ENCODE data around the gene PIP5K1B. TPM values are rescaled to one million over a fixed set of nuclear protein-coding genes. Genes with fewer than 3 reads are reported as not detected.

Gene PIP5K1B
- total RNA-seq, 1 experiment from 2014 or later, result not detected

GRCh38 chr9:68750255-68750654, 45.2 kb downstream of the PIP5K1B start:
- TF ChIP-seq CTCF (conservative IDR thresholded peaks at IDR 0.05; ENCODE audit: low read depth, low read length) (no peak), EZH2 (IDR thresholded peaks at IDR 0.05; ENCODE audit: low read length, unreplicated experiment) (no peak), EZH2phosphoT487 (IDR thresholded peaks at IDR 0.05; ENCODE audit: borderline replicate concordance, low read length) (no peak)
- CTCF ChIA-PET, result no interaction called here

GRCh38 chr9:68750786-68751185, 45.7 kb downstream of the PIP5K1B start:
- no TSS peak for BruUV-seq (replicated peaks)
- no peak overlapping the region for H3K9ac ChIP-seq (ENCODE audit: low read length)
- H2AFZ ChIP-seq (ENCODE audit: low read length), result no peak overlapping the region
- no peaks in the 10 kb centered on the region for H3K79me2 ChIP-seq (ENCODE audit: low read length)
- H3K4me3 ChIP-seq (ENCODE audit: low read length), result no peak overlapping the region
- no peak overlapping the region for H3K4me2 ChIP-seq (ENCODE audit: low read length)
- DNase-seq, result peak; percentile 6
- intact Hi-C loops (cut with micrococcal nuclease), result loop anchor here (10.0 kb wide), 1 partner anchor 64 kb away; no protein-coding TSS in a partner anchor
- ATAC-seq, result no peak
- H4K20me1 ChIP-seq (ENCODE audit: low read length), result no peaks in the 10 kb centered on the region
- peaks cover 8% of the 10 kb centered on the region for H3K27me3 ChIP-seq (ENCODE audit: low read length)
- H3K36me3 ChIP-seq (ENCODE audit: low read depth, low read length), result no peaks in the 10 kb centered on the region
- POLR2A ChIA-PET (ENCODE audit: unreplicated experiment), result no interaction called here
- no peak overlapping the region for H3K27ac ChIP-seq (ENCODE audit: low read length)
- CTCF ChIA-PET, result no interaction called here
- H3F3A ChIP-seq (ENCODE audit: low read length, unreplicated experiment), result no peaks in the 10 kb centered on the region
- no peak for TF ChIP-seq EZH2phosphoT487 (IDR thresholded peaks at IDR 0.05; ENCODE audit: borderline replicate concordance, low read length)
- no peak for TF ChIP-seq EZH2 (IDR thresholded peaks at IDR 0.05; ENCODE audit: low read length, unreplicated experiment)
- no peak for TF ChIP-seq CTCF (conservative IDR thresholded peaks at IDR 0.05; ENCODE audit: low read depth, low read length)
- no peaks in the 10 kb centered on the region for H3K9me3 ChIP-seq (ENCODE audit: low read length)
- H3K4me1 ChIP-seq (ENCODE audit: insufficient read depth, low read length), result no peaks in the 10 kb centered on the region
- no peaks in the 10 kb centered on the region for H3K9me2 ChIP-seq (replicated peaks; ENCODE audit: low read length)

More at GRCh38 chr9:68750255-68750654, 45.2 kb downstream of the PIP5K1B start:
- H4K20me1 ChIP-seq (ENCODE audit: low read length), result no peaks in the 10 kb centered on the region
- no peaks in the 10 kb centered on the region for H3K79me2 ChIP-seq (ENCODE audit: low read length)
- no peak overlapping the region for H3K4me2 ChIP-seq (ENCODE audit: low read length)
- POLR2A ChIA-PET (ENCODE audit: unreplicated experiment), result no interaction called here
- no peaks in the 10 kb centered on the region for H3K4me1 ChIP-seq (ENCODE audit: insufficient read depth, low read length)
- H3K9me3 ChIP-seq (ENCODE audit: low read length), result no peaks in the 10 kb centered on the region
- H3K9me2 ChIP-seq (replicated peaks; ENCODE audit: low read length), result no peaks in the 10 kb centered on the region
- intact Hi-C loops (cut with micrococcal nuclease), result loop anchor here (10.0 kb wide), 1 partner anchor 65 kb away; no protein-coding TSS in a partner anchor
- H3K36me3 ChIP-seq (ENCODE audit: low read depth, low read length), result no peaks in the 10 kb centered on the region
- H3K27ac ChIP-seq (ENCODE audit: low read length), result no peak overlapping the region
- ATAC-seq (no peak), DNase-seq (no peak)
- peaks cover 3% of the 10 kb centered on the region; the same call in 1 of the 2 replicates for H3K27me3 ChIP-seq (ENCODE audit: low read length)
- no peaks in the 10 kb centered on the region for H3F3A ChIP-seq (ENCODE audit: low read length, unreplicated experiment)
- no peak overlapping the region for H3K4me3 ChIP-seq (ENCODE audit: low read length)
- no peak overlapping the region for H3K9ac ChIP-seq (ENCODE audit: low read length)
- no TSS peak for BruUV-seq (replicated peaks)
- H2AFZ ChIP-seq (ENCODE audit: low read length), result no peak overlapping the region

- H3K4me2 ChIP-seq (ENCODE audit: low read length), result no peak overlapping the region
- POLR2A ChIA-PET (ENCODE audit: unreplicated experiment), result no interaction called here
- H3K4me1 ChIP-seq (ENCODE audit: insufficient read depth, low read length), result no peaks in the 10 kb centered on the region
- intact Hi-C loops (cut with micrococcal nuclease), result loop anchor here (10.0 kb wide), 1 partner anchor 63 kb away; no protein-coding TSS in a partner anchor
- H3K27ac ChIP-seq (ENCODE audit: low read length), result no peak overlapping the region
- CTCF ChIA-PET, result no interaction called here
- H3K36me3 ChIP-seq (ENCODE audit: low read depth, low read length), result no peaks in the 10 kb centered on the region
- peaks cover 16% of the 10 kb centered on the region for H3K27me3 ChIP-seq (ENCODE audit: low read length)
- H4K20me1 ChIP-seq (ENCODE audit: low read length), result no peaks in the 10 kb centered on the region
- H3F3A ChIP-seq (ENCODE audit: low read length, unreplicated experiment), result no peaks in the 10 kb centered on the region
- no peak for ATAC-seq
- H3K9me2 ChIP-seq (replicated peaks; ENCODE audit: low read length), result no peaks in the 10 kb centered on the region
- H3K4me3 ChIP-seq (ENCODE audit: low read length), result no peak overlapping the region
- BruUV-seq (replicated peaks), result no TSS peak
- no peaks in the 10 kb centered on the region for H3K9me3 ChIP-seq (ENCODE audit: low read length)
- H3K9ac ChIP-seq (ENCODE audit: low read length), result no peak overlapping the region
- H2AFZ ChIP-seq (ENCODE audit: low read length), result no peak overlapping the region
- no peak for TF ChIP-seq EZH2phosphoT487 (IDR thresholded peaks at IDR 0.05; ENCODE audit: borderline replicate concordance, low read length)
- no peak for TF ChIP-seq CTCF (conservative IDR thresholded peaks at IDR 0.05; ENCODE audit: low read depth, low read length)
- TF ChIP-seq EZH2 (IDR thresholded peaks at IDR 0.05; ENCODE audit: low read length, unreplicated experiment), result no peak
- H3K79me2 ChIP-seq (ENCODE audit: low read length), result no peaks in the 10 kb centered on the region
- no peak for DNase-seq
Measured at GRCh38 chr9:68751556-68751955, 46.5 kb downstream of the PIP5K1B start.

Data from PC-3 (cell line).